ENCODE measurements around the gene ERBB4. TPM values are rescaled to one million over a fixed set of nuclear protein-coding genes. Genes with fewer than 3 reads are reported as not detected.

The ERBB4 gene
- total RNA-seq, 2 experiments from 2014 or later, result not detected

DNA sequence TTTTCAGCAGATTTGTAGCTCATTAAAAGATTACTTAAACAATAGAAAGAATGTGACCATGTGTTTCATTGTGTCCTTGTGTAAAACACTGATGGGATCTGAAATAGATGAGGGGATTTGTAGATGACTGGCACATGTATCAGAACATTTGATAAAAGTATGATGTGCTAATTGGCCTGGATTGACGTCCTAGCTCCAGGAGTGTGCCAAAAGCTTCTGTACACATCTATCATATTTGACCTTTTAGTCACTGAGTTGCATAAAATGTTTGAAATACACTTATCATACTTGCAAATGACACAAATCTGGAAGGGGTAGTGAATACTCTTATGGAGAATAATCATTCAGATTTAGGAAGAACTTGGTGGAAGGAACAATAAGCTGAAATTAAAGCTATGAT lies 778.5 kb downstream of the ERBB4 start:
- Histone ChIP-seq H3K9me3 (ENCODE audit: control insufficient read depth in 1 of 2, insufficient read depth in 1 of 2, low read length in 2 of 2) (peaks cover 0 to 5% of the 10 kb centered on the region in 2 experiments), H3K27me3 (ENCODE audit: control insufficient read depth in 1 of 2, insufficient read depth in 2 of 2, low read length in 2 of 2) (no peaks in the 10 kb centered on the region), H3K4me3 (ENCODE audit: low read length) (no peak overlapping the region), H3K27ac (ENCODE audit: low read depth in 1 of 2, low read length in 2 of 2) (no peak overlapping the region), H3K36me3 (ENCODE audit: insufficient read depth, low read length) (no peaks in the 10 kb centered on the region), H3K4me1 (ENCODE audit: insufficient read depth, low read length) (no peaks in the 10 kb centered on the region)
- no peaks in the 10 kb centered on the region for H3K4me1 Mint-ChIP-seq (ENCODE audit: low read depth)
- DNase-seq (no peak), ATAC-seq (ENCODE audit: poor library complexity) (no peak)
- POLR2A ChIA-PET, result no interaction called here
- CTCF ChIA-PET, result no interaction called here
- H3K36me3 Mint-ChIP-seq (ENCODE audit: low read depth), result no peaks in the 10 kb centered on the region
- H3K27ac Mint-ChIP-seq, result no peak overlapping the region
- H3K27me3 Mint-ChIP-seq, result no peaks in the 10 kb centered on the region
- intact Hi-C loops (cut with DNase I, micrococcal nuclease), result no loop called here
- H3K4me3 Mint-ChIP-seq, result no peak overlapping the region
- TF ChIP-seq CTCF (IDR thresholded peaks at IDR 0.05), result no peak
- no peaks in the 10 kb centered on the region for H3K9me3 Mint-ChIP-seq

DNA sequence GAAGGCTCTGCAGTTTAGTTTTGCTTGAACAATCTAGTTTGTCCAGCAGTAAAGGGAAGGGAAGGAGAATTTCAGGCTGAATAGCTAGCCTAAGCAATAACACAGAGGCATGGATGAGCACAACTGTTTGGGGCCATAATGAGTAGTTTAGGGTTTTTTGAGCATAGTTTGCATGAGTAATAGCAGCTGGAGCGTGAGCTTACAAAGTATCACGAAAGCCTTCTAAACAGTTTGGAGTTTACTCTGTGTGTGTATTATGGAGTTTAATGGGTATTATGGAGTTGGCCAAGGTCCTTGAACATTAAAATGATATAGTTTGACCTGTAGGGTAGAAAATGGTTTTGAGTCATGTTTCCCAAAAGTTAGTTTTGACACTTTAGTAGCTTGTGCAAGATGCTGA lies 782.3 kb downstream of the ERBB4 start:
- H3K9me3 Mint-ChIP-seq, result no peaks in the 10 kb centered on the region
- Histone ChIP-seq H3K4me1 (ENCODE audit: insufficient read depth, low read length) (no peaks in the 10 kb centered on the region), H3K27me3 (ENCODE audit: control insufficient read depth in 1 of 2, insufficient read depth in 2 of 2, low read length in 2 of 2) (no peaks in the 10 kb centered on the region), H3K36me3 (ENCODE audit: insufficient read depth, low read length) (no peaks in the 10 kb centered on the region), H3K9me3 (ENCODE audit: control insufficient read depth in 1 of 2, insufficient read depth in 1 of 2, low read length in 2 of 2) (peaks cover 0 to 7% of the 10 kb centered on the region in 2 experiments), H3K4me3 (ENCODE audit: low read length) (no peak overlapping the region), H3K27ac (ENCODE audit: low read depth in 1 of 2, low read length in 2 of 2) (no peak overlapping the region)
- DNase-seq (no peak), ATAC-seq (ENCODE audit: poor library complexity) (no peak)
- H3K27ac Mint-ChIP-seq, result no peak overlapping the region
- ChIA-PET POLR2A (no interaction called here), CTCF (no interaction called here)
- no peaks in the 10 kb centered on the region for H3K36me3 Mint-ChIP-seq (ENCODE audit: low read depth)
- intact Hi-C loops (cut with DNase I, micrococcal nuclease), result no loop called here
- no peak for TF ChIP-seq CTCF (IDR thresholded peaks at IDR 0.05)
- no peaks in the 10 kb centered on the region for H3K4me1 Mint-ChIP-seq (ENCODE audit: low read depth)
- H3K4me3 Mint-ChIP-seq, result no peak overlapping the region
- H3K27me3 Mint-ChIP-seq, result no peaks in the 10 kb centered on the region

DNA sequence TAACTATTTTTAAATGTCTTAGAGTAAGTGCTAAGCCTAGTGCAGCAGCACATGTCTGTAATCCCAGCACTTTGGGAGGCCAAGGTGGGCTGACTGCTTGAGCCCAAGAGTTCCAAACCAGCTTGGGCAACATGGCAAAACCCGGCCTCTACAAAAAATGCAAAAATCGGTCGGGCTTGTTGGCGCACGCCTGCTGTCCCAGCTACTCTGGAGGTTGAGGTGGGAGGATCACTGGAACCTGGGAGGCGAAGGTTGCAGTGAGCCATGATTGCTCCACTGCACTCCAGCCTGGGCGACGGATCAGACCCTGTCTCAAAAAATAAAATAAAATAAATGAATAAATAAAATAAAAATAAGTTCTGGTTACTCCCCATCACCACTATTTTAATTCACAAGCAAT lies 783.4 kb downstream of the ERBB4 start:
- no peak for TF ChIP-seq CTCF (IDR thresholded peaks at IDR 0.05)
- H3K36me3 Mint-ChIP-seq (ENCODE audit: low read depth), result no peaks in the 10 kb centered on the region
- peaks cover 0 to 3% of the 10 kb centered on the region in 2 experiments for H3K9me3 ChIP-seq (ENCODE audit: control insufficient read depth in 1 of 2, insufficient read depth in 1 of 2, low read length in 2 of 2)
- no peak overlapping the region for H3K4me3 ChIP-seq (ENCODE audit: low read length)
- CTCF ChIA-PET, result no interaction called here
- no peak for ATAC-seq (ENCODE audit: poor library complexity)
- no peaks in the 10 kb centered on the region for H3K4me1 ChIP-seq (ENCODE audit: insufficient read depth, low read length)
- no peaks in the 10 kb centered on the region for H3K9me3 Mint-ChIP-seq
- POLR2A ChIA-PET, result no interaction called here
- no peak for DNase-seq
- intact Hi-C loops (cut with DNase I, micrococcal nuclease), result no loop called here
- H3K27me3 Mint-ChIP-seq, result no peaks in the 10 kb centered on the region
- no peak overlapping the region for H3K27ac Mint-ChIP-seq
- H3K27me3 ChIP-seq (ENCODE audit: control insufficient read depth in 1 of 2, insufficient read depth in 2 of 2, low read length in 2 of 2), result no peaks in the 10 kb centered on the region
- H3K27ac ChIP-seq (ENCODE audit: low read depth in 1 of 2, low read length in 2 of 2), result no peak overlapping the region
- H3K4me3 Mint-ChIP-seq, result no peak overlapping the region
- H3K36me3 ChIP-seq (ENCODE audit: insufficient read depth, low read length), result no peaks in the 10 kb centered on the region
- H3K4me1 Mint-ChIP-seq (ENCODE audit: low read depth), result no peaks in the 10 kb centered on the region

Measured in CD4-positive, alpha-beta T cell (primary cell).